H1 (cell line): ENCODE data around the gene ARHGEF26.

Experiments used
- CBX5 ChIP-seq: fragments of 300-800, 300-1000 bp; sonication (generic); IDR thresholded peaks from 2 replicates; pipeline ENCODE4 v1.7.1; 2016; ENCODE audit warnings: antibody characterized with exemption, low read length, low read depth
- EZH2 ChIP-seq: fragments of 200-600 bp; sonication (generic); IDR thresholded peaks from 2 replicates; pipeline ENCODE4 v1.7.1; 2012; ENCODE audit warnings: low read depth, mild to moderate bottlenecking, moderate library complexity, low read length, inconsistent platforms; ENCODE audit not compliant: severe bottlenecking
- POLR2A ChIP-seq, 2 experiments: IDR thresholded peaks; 1 replicate in 1 of 2; 2 replicates in 1 of 2; pipeline ENCODE4 v1.6.1; 2011; ENCODE audit warnings: low read depth in 2 of 2, low read length in 2 of 2, mild to moderate bottlenecking in 2 of 2; ENCODE audit errors: control extremely low read depth in 1 of 2
- RAD21 ChIP-seq, 2 experiments: IDR thresholded peaks in 1 of 2; conservative IDR thresholded peaks in 1 of 2; 2 replicates each; pipeline ENCODE4 v1.6.1; 2011; ENCODE audit warnings: low read depth in 2 of 2, low read length in 2 of 2, improper control_type of control experiment in 1 of 2, inconsistent platforms in 1 of 2, mild to moderate bottlenecking in 1 of 2, moderate library complexity in 1 of 2
- RNF2 ChIP-seq: fragments of 200-900, 300-1000 bp; sonication (generic); IDR thresholded peaks from 2 replicates; pipeline ENCODE4 v1.7.1; 2016; ENCODE audit warnings: borderline replicate concordance, low read depth, mild to moderate bottlenecking, antibody characterized with exemption, low read length; ENCODE audit not compliant: poor library complexity, severe bottlenecking; ENCODE audit errors: missing control alignments
- RXRA ChIP-seq: IDR thresholded peaks from 2 replicates; pipeline ENCODE4 v1.6.1; 2011; ENCODE audit warnings: low read depth, mild to moderate bottlenecking, low read length, moderate library complexity; ENCODE audit not compliant: insufficient read depth
- YY1 ChIP-seq: IDR thresholded peaks from 2 replicates; pipeline ENCODE4 v1.6.1; 2011; ENCODE audit warnings: low read depth, mild to moderate bottlenecking, low read length
- ZNF274 ChIP-seq: IDR thresholded peaks from 2 replicates; pipeline ENCODE4 v1.7.0; 2012; ENCODE audit warnings: low read length, borderline replicate concordance; ENCODE audit errors: extremely low read depth
- TF ChIP-seq, protein P1 (sequence below), 3 experiments: IDR thresholded peaks; 1 replicate in 2 of 3; 2 replicates in 1 of 3; pipeline versions ENCODE4 v1.5.1 to v1.6.1; 2011; ENCODE audit warnings: low read length in 3 of 3, mild to moderate bottlenecking in 3 of 3, inconsistent platforms in 2 of 3, low read depth in 1 of 3, moderate library complexity in 1 of 3; ENCODE audit not compliant: insufficient read depth in 1 of 3; ENCODE audit errors: control extremely low read depth in 1 of 3
- TF ChIP-seq, protein P2 (sequence below): IDR thresholded peaks from 2 replicates; pipeline ENCODE4 v1.6.1; 2012; ENCODE audit warnings: inconsistent platforms

DNA sequence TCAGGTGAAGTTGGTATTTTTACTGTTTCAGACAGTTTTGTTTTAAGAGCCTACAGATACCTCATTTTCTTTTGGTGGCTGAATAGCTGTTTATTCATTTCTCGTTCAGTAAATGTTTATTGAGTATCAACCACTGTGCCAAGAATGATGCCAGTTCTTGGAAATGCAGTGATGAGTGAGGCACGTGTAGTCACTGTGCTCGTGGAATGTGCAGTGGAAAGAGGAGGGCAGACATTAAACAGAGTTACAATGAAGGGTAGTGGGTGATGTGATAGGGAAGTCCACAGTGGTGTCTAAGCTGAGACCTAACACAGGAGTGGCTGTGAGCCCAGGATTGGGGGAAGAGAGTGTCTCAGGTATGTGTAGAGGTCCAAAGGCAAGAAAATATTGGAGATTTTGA is 73.7 kb downstream of the ARHGEF26 start:
- TF ChIP-seq RAD21 (IDR thresholded peaks at IDR 0.05 in 1 of 2, conservative IDR thresholded peaks at IDR 0.05 in 1 of 2; ENCODE audit: low read depth in 2 of 2, low read length in 2 of 2) (no peak), RNF2 (no peak), EZH2 (no peak), POLR2A (IDR thresholded peaks at IDR 0.05; ENCODE audit: control extremely low read depth in 1 of 2, low read depth in 2 of 2, low read length in 2 of 2) (no peak), ZNF274 (no peak), CBX5 (no peak), YY1 (no peak), RXRA (no peak)
- TF ChIP-seq, protein P1, sequence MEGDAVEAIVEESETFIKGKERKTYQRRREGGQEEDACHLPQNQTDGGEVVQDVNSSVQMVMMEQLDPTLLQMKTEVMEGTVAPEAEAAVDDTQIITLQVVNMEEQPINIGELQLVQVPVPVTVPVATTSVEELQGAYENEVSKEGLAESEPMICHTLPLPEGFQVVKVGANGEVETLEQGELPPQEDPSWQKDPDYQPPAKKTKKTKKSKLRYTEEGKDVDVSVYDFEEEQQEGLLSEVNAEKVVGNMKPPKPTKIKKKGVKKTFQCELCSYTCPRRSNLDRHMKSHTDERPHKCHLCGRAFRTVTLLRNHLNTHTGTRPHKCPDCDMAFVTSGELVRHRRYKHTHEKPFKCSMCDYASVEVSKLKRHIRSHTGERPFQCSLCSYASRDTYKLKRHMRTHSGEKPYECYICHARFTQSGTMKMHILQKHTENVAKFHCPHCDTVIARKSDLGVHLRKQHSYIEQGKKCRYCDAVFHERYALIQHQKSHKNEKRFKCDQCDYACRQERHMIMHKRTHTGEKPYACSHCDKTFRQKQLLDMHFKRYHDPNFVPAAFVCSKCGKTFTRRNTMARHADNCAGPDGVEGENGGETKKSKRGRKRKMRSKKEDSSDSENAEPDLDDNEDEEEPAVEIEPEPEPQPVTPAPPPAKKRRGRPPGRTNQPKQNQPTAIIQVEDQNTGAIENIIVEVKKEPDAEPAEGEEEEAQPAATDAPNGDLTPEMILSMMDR (IDR thresholded peaks at IDR 0.05; ENCODE audit: control extremely low read depth in 1 of 3, insufficient read depth in 1 of 3, low read depth in 1 of 3, low read length in 3 of 3) = no peak
- TF ChIP-seq, protein P2, sequence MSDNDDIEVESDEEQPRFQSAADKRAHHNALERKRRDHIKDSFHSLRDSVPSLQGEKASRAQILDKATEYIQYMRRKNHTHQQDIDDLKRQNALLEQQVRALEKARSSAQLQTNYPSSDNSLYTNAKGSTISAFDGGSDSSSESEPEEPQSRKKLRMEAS = no peak
